Measurements from ENCODE around the gene PPP1R9B.

PPP1R9B gene

GRCh38 chr17:50196036-50196435 lies 45.6 kb upstream of the PPP1R9B start:
- no peak for TF ChIP-seq CTCF (IDR thresholded peaks at IDR 0.05; ENCODE audit: low read length, missing control alignments)
- peak overlapping the region; percentile 10 for H3K4me3 ChIP-seq (replicated peaks; ENCODE audit: low read depth, low read length)
- DNase-seq (ENCODE audit: low read depth), result no peak

DNA sequence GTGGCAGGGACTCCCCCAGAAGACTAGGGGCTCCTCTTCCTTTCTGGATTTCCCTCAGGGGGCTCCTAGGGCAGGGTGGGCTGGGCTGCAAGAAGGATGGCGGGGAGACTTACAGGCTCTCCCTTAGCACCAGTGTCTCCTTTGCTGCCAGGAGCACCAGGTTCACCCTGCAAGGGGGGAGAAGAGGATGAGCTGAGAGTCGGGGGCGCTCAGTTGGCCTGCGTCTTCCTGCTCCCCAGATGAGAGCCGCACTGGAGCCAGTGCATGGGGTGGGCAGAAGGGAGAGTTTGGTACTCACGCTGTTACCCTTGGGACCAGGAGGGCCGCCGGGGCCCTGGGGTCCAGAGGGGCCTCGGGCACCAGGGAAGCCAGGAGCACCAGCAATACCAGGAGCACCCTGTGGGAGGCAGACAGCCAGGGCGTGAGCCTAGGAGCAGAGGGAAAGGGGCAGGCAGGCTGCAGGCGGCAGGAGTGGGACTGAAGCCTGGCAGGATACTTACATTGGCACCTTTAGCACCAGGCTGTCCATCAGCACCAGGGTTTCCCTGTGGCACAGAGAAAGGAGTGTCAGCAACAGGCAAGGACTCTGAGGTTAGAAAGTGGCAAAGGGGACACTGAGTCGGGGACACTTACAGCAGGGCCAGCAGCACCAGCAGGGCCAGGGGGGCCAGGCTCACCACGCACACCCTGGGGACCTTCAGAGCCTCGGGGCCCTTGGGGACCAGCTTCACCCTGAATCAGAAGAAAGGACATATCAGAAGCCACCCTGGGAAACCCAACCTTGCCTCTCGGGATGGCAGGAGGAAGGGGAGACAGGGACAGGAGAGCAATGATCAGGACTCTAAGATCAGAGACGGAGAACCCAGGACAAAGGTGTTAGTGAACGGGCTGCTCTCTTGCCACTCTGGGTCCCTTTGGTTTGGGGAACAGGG lies 44.7 kb upstream of the PPP1R9B start:
- peak; percentile 41 for TF ChIP-seq CTCF (IDR thresholded peaks at IDR 0.05; ENCODE audit: low read length, missing control alignments)
- H3K4me3 ChIP-seq (replicated peaks; ENCODE audit: low read depth, low read length), result no peak overlapping the region
- DNase-seq (ENCODE audit: low read depth), result no peak

DNA sequence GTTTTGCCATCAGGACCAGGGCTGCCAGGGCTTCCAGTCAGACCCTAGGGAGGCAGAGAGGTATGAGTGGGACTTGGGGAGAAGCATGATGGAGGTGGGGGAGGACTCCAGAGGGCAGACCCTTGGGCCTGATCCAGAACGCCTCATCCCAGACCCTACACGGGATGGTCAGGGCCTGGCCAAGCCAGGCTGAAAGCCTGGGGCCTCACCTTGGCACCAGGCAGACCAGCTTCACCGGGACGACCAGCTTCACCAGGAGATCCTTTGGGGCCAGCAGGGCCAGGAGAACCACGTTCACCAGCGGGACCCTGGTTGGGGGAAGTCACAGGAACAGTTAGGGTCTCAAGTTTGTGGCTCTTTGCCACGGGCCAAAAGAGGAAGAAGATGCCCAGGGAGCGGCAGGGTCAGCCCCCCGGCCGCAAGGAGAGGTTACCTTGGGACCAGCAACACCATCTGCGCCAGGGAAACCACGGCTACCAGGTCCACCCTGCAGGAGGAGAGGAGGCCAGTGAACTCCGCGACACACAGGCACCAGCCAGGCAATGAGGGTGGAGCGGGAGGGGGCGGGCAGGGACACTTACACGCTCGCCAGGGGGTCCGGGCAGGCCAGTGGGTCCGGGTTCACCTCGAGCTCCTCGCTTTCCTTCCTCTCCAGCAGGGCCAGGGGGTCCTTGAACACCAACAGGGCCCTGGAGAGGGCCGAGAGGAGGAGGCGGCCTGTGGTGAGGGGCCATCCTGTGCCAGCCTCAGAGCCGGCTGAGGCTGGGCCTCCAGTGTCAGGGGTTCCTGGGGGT lies 43.9 kb upstream of the PPP1R9B start:
- DNase-seq (ENCODE audit: low read depth), result no peak
- TF ChIP-seq CTCF (IDR thresholded peaks at IDR 0.05; ENCODE audit: low read length, missing control alignments), result no peak
- H3K4me3 ChIP-seq (replicated peaks; ENCODE audit: low read depth, low read length), result no peak overlapping the region

DNA sequence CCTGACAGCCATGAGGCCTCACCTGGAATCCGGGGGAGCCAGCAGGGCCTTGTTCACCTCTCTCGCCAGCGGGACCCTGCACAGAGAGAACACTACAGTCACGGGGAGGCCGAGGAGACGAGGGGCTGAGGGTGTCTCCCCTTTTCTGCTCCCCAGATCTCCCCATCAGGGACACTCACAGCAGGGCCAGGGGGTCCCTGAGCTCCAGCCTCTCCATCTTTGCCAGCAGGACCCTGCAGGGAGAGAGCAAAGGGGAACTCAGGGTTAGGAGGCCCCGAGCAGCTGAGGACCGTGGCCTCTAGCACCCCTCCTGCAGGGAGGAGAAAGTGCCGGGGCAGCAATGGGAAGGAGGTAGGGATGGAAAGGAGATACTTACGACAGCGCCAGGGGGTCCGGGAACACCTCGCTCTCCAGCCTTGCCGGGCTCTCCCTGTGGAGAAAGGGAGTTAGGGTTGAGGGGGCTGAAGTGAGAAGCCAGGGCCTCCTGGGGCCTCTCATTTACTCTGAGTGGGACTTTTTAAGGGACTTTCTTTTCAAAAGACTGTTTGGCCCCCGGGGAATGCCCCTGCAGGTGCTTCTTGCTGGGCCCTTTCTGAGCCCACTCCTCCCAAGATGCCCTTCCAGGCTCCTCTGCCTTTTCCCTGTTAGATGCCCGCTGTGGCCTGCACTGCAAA lies 42.3 kb upstream of the PPP1R9B start:
- no peak for TF ChIP-seq CTCF (IDR thresholded peaks at IDR 0.05; ENCODE audit: low read length, missing control alignments)
- H3K4me3 ChIP-seq (replicated peaks; ENCODE audit: low read depth, low read length), result no peak overlapping the region
- DNase-seq (ENCODE audit: low read depth), result no peak

DNA sequence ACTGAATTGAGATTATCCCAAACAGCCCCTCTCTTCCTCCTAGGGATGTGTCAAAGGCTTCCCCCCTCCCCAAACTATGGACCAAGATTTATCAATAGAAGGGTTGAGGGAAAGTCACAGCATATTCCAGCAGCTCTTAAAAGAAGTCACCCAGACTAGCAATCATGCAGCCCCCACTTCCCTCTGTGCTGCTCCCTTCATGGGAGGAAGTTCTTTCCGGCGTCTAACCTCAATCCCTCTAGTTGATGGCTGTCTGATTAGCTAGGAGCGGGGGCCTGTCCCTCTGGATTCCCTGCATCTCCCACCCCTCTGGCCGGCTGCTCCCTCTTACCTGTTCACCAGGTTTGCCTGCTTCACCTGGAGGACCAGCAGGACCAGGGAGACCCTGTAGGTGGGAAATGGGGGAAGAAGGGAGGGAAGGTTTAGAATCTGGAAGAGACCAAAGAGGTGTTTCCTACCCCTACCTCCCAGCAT lies 41.7 kb upstream of the PPP1R9B start:
- no peak for TF ChIP-seq CTCF (IDR thresholded peaks at IDR 0.05; ENCODE audit: low read length, missing control alignments)
- no peak overlapping the region for H3K4me3 ChIP-seq (replicated peaks; ENCODE audit: low read depth, low read length)
- DNase-seq (ENCODE audit: low read depth), result no peak

DNA sequence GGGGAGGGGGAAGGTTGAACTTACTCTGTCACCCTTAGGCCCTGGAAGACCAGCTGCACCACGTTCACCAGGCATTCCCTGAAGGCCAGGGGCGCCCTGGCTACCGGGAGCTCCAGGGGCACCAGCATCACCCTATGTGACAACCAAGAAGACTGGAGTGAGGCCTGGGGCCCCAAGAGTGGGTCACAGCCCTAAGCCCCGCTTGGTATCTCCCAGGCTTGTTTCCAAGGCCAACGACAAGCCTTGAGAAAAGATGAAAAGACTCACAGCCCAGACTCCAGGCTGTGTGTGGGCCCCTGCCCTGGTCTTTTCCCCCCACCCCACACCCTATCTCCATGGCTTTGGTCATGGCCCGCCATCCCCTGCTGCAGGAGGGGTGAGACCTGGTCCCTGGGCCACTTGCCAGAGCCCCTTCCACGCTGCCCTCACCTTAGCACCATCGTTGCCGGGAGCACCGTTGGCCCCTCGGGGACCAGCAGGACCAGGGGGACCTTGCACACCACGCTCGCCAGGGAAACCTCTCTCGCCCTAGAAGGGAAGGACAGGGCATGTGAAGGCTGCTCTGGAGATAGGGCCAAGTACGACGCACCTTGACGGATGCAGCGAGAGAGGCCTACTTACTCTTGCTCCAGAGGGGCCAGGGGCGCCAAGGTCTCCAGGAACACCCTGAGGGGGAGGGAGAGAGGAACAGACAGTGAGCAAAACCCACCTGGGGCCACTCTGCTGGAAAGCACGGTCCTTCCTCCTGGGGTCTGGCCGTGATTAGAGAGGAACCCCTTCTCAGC lies 41.1 kb upstream of the PPP1R9B start:
- TF ChIP-seq CTCF (IDR thresholded peaks at IDR 0.05; ENCODE audit: low read length, missing control alignments), result no peak
- no peak overlapping the region for H3K4me3 ChIP-seq (replicated peaks; ENCODE audit: low read depth, low read length)
- no peak for DNase-seq (ENCODE audit: low read depth)
